PFSK-1 (cell line): ENCODE measurements around the gene COX5B.

Experiments used
- POLR2AphosphoS5 ChIP-seq: IDR thresholded peaks from 2 replicates; pipeline ENCODE4 v1.6.1; 2012; ENCODE audit warnings: low read depth, mild to moderate bottlenecking, control low read depth, low read length, moderate library complexity
- TAF1 ChIP-seq: IDR thresholded peaks from 2 replicates; pipeline ENCODE4 v1.6.1; 2012; ENCODE audit warnings: low read length, control low read depth, borderline replicate concordance; ENCODE audit not compliant: insufficient read depth
- TF ChIP-seq, protein P1 (sequence below), 2 experiments: IDR thresholded peaks; 2 replicates each; pipeline versions ENCODE4 v1.6.1 to v1.8.0; 2011 to 2012; ENCODE audit warnings: low read depth in 2 of 2, low read length in 2 of 2, control low read depth in 1 of 2, inconsistent platforms in 1 of 2, mild to moderate bottlenecking in 1 of 2, moderate library complexity in 1 of 2; ENCODE audit not compliant: insufficient read depth in 1 of 2

DNA sequence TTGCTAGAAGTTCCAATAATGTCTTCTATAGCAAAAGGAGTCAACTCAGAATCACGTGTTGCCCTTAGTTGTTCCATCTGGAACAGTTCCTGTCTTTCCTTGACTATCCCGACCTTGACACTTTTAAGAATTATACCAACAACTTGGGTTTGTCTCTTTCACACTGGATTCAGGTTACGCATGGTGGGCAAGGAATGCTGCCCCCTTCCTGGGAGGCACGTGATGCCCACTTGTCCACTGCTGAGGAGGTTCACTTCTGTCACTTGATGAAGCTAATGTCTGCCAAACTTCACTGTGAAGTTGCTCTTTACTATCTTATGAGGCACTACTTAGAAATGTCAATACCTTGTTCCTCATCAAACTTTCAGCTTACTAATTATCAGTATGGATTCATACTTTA, 5.3 kb downstream of the COX5B start:
- TF ChIP-seq, protein P1, sequence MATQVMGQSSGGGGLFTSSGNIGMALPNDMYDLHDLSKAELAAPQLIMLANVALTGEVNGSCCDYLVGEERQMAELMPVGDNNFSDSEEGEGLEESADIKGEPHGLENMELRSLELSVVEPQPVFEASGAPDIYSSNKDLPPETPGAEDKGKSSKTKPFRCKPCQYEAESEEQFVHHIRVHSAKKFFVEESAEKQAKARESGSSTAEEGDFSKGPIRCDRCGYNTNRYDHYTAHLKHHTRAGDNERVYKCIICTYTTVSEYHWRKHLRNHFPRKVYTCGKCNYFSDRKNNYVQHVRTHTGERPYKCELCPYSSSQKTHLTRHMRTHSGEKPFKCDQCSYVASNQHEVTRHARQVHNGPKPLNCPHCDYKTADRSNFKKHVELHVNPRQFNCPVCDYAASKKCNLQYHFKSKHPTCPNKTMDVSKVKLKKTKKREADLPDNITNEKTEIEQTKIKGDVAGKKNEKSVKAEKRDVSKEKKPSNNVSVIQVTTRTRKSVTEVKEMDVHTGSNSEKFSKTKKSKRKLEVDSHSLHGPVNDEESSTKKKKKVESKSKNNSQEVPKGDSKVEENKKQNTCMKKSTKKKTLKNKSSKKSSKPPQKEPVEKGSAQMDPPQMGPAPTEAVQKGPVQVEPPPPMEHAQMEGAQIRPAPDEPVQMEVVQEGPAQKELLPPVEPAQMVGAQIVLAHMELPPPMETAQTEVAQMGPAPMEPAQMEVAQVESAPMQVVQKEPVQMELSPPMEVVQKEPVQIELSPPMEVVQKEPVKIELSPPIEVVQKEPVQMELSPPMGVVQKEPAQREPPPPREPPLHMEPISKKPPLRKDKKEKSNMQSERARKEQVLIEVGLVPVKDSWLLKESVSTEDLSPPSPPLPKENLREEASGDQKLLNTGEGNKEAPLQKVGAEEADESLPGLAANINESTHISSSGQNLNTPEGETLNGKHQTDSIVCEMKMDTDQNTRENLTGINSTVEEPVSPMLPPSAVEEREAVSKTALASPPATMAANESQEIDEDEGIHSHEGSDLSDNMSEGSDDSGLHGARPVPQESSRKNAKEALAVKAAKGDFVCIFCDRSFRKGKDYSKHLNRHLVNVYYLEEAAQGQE (IDR thresholded peaks at IDR 0.05; ENCODE audit: insufficient read depth in 1 of 2, low read depth in 2 of 2, low read length in 2 of 2), result no peak
- no peak for TF ChIP-seq POLR2AphosphoS5
- TF ChIP-seq TAF1, result no peak
